GM12892 (cell line): ENCODE results near the gene C3orf20.

Experiments
- DNase-seq: peaks from one replicate; pipeline ENCODE4 v3.0.0; 2011; ENCODE audit not compliant: insufficient read length
- FAIRE-seq: peaks from 2 replicates; lab custom pipeline; 2011; peaks lifted over from hg19 to GRCh38; lab: Jason Lieb, UNC
- POLR2A ChIP-seq: IDR thresholded peaks from 2 replicates; pipeline ENCODE4 v1.6.1; 2011; ENCODE audit warnings: low read depth, low read length, control low read depth
- POLR2AphosphoS5 ChIP-seq: IDR thresholded peaks from 2 replicates; pipeline ENCODE4 v1.6.1; 2011; ENCODE audit warnings: low read depth, low read length, control low read depth
- TAF1 ChIP-seq: IDR thresholded peaks from 2 replicates; pipeline ENCODE4 v1.6.1; 2011; ENCODE audit warnings: low read depth, mild to moderate bottlenecking, control low read depth, low read length, borderline replicate concordance

Gene C3orf20

DNA sequence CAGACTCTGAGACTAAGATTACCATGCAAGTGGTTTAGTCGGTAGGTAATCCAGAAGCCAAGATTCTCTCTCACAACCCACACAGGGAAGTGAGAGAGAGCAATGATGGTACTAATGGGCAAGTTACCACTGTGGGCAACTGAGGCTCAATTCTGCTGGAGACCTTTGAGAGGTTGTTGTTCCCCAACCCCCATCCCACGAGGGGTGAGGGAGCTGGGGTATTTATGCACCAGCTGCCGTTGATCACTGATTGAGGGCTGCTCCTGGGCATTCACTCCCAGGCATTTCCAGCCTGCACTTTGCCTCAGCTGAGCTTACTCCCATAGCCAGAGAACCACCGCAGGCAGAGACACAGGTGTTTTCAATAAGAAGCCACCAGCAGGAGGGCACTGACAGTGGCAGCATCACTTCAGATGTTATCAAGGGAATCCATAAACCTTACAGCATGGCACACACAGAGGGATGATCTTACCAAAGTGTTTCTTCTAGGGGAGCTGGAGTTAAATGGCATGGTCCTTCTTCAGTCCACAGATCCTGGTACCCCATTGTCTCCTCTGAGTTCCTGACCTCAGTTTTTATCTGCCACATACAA is 38.3 kb upstream of the C3orf20 start:
- FAIRE-seq: no peak
- TF ChIP-seq POLR2AphosphoS5 (no peak), TAF1 (no peak), POLR2A (no peak)
- no peak for DNase-seq

DNA sequence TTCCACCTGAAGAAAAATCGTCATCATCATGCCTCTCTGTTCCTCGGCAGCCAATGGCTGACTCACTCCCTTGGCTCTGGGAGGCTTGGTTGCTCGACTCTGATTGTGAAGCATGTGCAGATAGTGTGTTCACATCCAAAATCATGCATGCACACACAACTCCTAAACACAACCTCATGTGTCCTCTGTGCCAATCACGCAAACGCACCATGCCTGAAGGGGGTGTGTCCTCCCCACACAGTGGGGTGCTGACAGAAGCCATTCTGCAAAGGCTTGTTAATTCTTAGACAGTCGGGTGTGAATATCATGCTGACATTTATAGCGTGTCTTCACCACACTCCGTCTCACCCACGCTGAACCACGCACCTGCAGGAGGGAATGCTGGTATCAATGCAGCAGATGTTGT is 34.8 kb upstream of the C3orf20 start:
- TF ChIP-seq POLR2AphosphoS5 (no peak), TAF1 (no peak), POLR2A (no peak)
- FAIRE-seq (no peak), DNase-seq (no peak)

DNA sequence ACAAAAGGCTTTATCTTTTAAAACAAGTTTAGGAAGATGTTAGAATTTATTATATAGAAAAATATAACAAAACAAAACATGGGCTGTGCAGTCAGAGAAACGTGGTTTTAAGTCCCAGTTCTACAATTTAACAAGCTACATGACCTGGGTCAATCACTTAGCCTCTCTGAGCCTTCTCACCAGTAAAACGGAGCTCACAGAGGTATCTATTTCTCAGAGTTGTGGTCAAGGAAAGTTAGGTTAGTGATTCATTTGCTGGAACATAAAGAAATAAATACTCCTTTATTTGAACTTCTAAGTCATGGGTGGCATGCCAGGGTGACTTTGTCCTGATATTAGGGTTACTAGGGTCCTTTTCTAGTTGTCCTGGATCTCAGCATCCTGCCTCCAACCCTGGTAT is 34.2 kb upstream of the C3orf20 start:
- TF ChIP-seq POLR2AphosphoS5 (no peak), TAF1 (no peak), POLR2A (no peak)
- no peak for DNase-seq
- FAIRE-seq: no peak

DNA sequence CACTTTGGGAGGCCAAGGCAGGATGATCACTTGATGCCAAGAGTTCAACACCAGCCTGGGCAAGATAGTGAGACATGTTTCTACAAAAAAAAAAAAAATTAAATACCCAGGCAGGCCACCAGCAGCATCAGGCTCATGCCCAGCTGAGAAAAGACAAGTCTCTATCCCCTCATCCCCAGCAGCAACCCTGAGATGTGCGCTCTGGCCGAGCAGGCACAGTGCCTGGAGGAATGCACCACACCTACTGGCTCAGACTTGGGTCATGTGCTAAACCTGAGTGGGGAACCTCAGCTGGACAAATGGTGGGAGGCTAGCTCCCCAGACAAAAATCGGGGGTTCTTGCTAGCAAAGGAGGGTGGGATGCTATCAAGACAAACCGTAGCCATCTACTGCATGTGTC is 33.6 kb upstream of the C3orf20 start:
- TF ChIP-seq POLR2A (no peak), POLR2AphosphoS5 (no peak), TAF1 (no peak)
- FAIRE-seq (no peak), DNase-seq (no peak)

DNA sequence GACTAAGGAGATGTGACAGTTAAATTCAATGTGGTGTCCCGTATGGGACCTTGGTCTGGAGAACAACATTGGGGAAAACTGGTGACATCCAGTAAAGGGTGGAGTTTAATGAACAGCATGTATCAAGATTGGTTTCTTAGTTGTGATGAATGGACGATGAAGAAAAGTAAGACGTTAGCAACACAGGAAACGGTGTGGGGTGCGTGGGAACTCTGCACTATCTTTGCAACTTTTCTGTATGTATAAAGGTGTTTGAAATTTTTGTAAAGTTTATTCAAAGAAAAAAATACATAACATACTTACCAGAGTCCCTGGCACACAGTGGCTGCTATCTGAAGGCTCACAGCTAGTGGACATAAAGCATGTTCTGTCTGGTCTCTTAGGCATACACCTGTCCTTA is 29.5 kb upstream of the C3orf20 start:
- no peak for DNase-seq
- no peak for FAIRE-seq
- TF ChIP-seq POLR2A (no peak), TAF1 (no peak), POLR2AphosphoS5 (no peak)

DNA sequence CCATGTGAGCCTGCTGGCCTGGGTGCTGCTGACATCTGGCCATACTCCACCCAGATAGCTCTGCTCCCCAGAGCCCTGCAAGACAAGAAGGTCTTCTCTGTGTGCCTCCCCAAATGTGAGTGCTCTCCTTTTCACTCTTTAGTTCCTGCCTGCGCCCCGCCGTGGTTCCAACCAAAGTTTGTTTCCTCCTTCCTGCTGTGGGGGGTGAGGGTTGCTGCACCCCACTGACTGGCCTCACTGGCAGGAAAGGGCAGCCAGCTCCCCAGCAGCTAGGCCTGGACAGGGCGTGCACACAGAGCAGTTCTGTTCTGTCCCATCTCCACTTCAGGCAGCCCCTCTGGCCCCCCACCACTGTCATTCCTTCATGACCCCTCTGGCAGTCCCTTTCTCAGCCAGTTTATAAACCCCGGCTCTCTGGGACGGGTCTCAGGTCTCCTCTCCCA is 28.8 kb upstream of the C3orf20 start:
- TF ChIP-seq POLR2AphosphoS5: no peak
- TF ChIP-seq POLR2A: no peak
- no peak for TF ChIP-seq TAF1
- no peak for FAIRE-seq
- DNase-seq: no peak

DNA sequence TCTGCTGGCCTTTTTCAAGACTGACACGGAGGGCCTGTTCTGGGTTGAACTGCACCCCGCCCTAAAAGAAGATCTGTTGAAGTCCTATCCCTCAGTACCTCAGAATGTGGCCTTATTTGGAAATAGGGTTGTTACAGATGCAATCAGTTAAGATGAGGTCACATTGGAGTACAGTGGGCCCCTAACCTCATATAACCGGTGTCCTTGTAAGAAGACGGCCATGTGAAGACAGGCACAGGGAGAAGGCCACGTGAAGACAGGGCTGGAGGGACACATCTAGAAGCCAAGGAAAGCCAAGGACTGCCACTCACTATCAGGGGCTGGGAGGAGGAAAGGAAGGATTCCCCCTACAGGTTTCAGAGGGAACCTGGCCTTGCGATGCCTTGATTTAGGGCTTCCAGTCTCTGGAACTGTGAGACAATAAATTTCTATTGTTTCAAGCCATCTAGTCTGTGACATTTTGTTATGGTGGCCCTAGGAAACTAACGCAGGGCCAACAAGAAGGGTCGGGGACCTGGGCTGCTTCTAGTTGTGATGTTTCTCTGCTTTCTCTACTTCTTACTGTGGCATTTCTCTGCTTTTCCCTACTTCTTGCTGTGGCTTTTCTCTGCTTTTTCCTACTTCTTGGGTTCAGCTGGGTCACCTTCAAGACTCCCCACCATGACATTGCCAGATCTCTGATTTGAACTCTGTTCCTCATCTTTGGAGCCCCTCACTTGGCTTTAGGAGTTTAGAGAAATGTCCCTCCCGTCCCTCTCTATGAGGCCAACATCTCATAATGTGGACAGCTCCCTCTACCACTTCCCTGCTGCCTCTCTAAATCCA is 28.1 kb upstream of the C3orf20 start:
- TF ChIP-seq TAF1 (no peak), POLR2A (no peak), POLR2AphosphoS5 (no peak)
- DNase-seq (no peak), FAIRE-seq (no peak)

DNA sequence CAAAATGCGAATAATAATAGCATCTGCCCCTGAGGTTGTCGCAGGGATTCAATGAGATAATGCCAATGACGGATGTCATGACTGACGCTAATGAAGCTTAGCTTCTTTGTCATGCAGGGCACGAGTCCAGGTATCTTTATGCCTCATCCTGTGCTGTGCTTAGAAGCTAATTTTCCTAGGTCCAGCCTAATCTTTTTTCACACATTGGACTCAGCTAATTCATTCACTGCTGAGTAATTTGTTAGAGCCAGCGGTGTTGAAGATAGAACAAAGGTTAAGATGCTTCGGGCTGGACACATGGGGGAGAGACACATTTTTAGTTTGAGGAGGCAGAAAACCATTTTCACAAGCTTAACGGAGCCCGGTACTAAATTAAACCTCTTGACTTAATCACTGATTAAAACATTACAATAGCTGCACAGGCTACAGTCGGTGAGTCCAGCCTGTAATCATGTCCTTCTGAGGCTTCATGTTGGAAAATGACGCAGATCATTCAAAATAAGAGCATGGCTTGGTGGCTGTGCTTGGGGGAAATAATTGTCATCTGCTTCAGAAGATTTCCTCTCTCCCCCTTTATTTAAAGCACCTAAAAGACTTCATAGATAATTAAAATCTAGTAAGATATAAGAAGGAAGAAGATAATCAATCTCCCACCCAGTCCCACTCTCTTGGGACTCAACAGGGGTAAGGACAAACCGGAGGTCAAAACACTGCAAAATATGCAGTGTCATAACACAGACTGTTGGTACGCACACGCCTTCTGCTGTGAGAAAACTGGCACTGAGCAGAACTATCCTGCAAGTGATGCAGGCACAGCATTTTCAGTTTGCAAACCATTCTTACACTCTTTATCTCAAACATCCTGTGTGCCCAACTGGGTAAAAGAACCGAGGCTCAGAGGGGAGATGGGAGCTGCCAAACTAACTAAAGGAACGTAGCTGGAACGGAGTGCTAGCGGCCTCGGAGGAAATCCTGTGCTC is 26.7 kb upstream of the C3orf20 start:
- FAIRE-seq: no peak
- no peak for TF ChIP-seq POLR2AphosphoS5
- TF ChIP-seq TAF1: no peak
- no peak for TF ChIP-seq POLR2A
- no peak for DNase-seq

DNA sequence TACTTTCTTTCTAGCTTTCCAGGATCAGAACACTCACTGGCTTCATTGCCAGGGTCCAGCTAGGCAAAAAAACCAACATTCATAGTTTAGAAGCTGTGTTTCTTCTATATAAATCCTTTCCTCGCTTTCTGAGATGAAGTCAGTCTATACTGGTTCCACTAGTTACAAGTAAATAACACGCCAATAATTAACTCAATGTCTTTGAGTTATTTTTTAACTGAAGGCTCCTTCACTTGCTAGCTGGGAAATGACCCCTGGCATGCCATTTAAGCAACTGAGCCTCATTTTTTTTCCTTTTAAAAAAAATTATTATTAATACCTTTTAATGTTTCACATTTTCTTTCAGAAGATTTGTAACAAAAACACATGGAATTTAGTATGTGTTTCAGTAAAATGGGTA is 25.5 kb upstream of the C3orf20 start:
- TF ChIP-seq POLR2AphosphoS5 (no peak), POLR2A (no peak), TAF1 (no peak)
- DNase-seq (no peak), FAIRE-seq (no peak)

DNA sequence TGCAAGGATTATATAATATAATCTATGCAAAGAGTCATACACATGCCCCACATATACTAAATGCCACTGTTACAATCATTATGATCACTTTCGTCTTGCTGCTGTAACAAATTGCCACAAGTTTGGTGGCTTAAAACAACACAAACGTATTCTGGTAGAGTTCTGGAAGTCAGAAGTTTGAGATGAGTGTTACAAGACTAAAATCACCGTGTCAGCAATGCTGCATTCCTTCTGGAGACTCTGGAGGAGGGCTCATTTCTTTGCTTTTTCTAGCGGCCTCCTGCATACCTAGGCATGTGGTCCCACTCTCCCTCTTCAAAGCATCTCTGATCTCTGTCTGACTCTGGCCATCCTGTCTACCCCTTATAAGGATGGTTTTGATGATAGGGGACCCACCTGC is 24.7 kb upstream of the C3orf20 start:
- FAIRE-seq (no peak), DNase-seq (no peak)
- TF ChIP-seq POLR2AphosphoS5 (no peak), TAF1 (no peak), POLR2A (no peak)
